HepG2 (cell line): Measurements from ENCODE around the gene HIGD1C. TPM values are rescaled to one million over a fixed set of nuclear protein-coding genes. Genes with fewer than 3 reads are reported as not detected.

Experiments used
- ATF7-NPFF ChIP-seq: sonication (generic); formaldehyde crosslinking; IDR thresholded peaks from 2 replicates; pipeline ENCODE4 v1.8.1; 2023; ENCODE audit warnings: mild to moderate bottlenecking, low read depth, missing genetic modification reagents, moderate library complexity
- CREB1 ChIP-seq, 2 experiments: fragments of 450-650 bp in 1 of 2; IDR thresholded peaks; 2 replicates each; pipeline ENCODE4 v1.6.1; 2016 to 2017; ENCODE audit warnings: control low read depth in 1 of 2, mild to moderate bottlenecking in 1 of 2, missing compliant biosample characterization in 1 of 2, missing genetic modification characterization in 1 of 2
- HDAC6 ChIP-seq: fragments of 200-600 bp; sonication (generic); IDR thresholded peaks from 2 replicates; pipeline ENCODE4 v1.7.0; 2017; ENCODE audit warnings: mild to moderate bottlenecking, antibody characterized with exemption, low read length, low read depth
- HNRNPLL ChIP-seq: fragments of 200-400 bp; formaldehyde crosslinking; IDR thresholded peaks from 2 replicates; pipeline ENCODE4 v1.6.1; 2017; ENCODE audit warnings: mild to moderate bottlenecking, low read depth, low read length; ENCODE audit not compliant: poor library complexity, severe bottlenecking
- NR2F6 ChIP-seq, 2 experiments: IDR thresholded peaks; 2 replicates each; pipeline ENCODE4 v1.6.1; 2016; ENCODE audit warnings: antibody characterized with exemption in 1 of 2, mild to moderate bottlenecking in 1 of 2
- ZNF264 ChIP-seq: sonication (generic); formaldehyde crosslinking; IDR thresholded peaks from 2 replicates; pipeline ENCODE4 v1.4.0; 2020; ENCODE audit warnings: missing genetic modification reagents
- ZNF615 ChIP-seq: sonication (generic); formaldehyde crosslinking; IDR thresholded peaks from 2 replicates; pipeline ENCODE4 v1.5.0; 2020; ENCODE audit warnings: mild to moderate bottlenecking, missing genetic modification reagents, borderline replicate concordance
- ZNF879 ChIP-seq: sonication (generic); formaldehyde crosslinking; IDR thresholded peaks from 2 replicates; pipeline ENCODE4 v1.8.1; 2023; ENCODE audit warnings: missing genetic modification reagents
- polyA plus RNA-seq, 8 experiments: library from polyadenylated mRNA; depleted of rRNA in 3 of 8; stranded (reverse) in 7 of 8; unstranded in 1 of 8; fragments of >200 nt; fragmentation: Illumina TruSeq in 4 of 8; extraction: Trizol in 4 of 8; gene quantifications; 2 replicates each; pipeline versions ENCODE4 v1.2.1 to v1.2.3, GENCODE V29; 2011 to 2016; ENCODE audit warnings: low read depth in 4 of 8, missing spikeins in 1 of 8, mixed read lengths in 1 of 8; ENCODE audit not compliant: insufficient read depth in 1 of 8
- total RNA-seq, 5 experiments: library from RNA; depleted of rRNA; stranded (reverse); fragments of >200 nt; fragmentation: Illumina TruSeq; extraction: Trizol; gene quantifications; 2 replicates each; pipeline ENCODE4 v1.2.3, GENCODE V29; 2016; ENCODE audit warnings: low read depth in 1 of 5
- TF ChIP-seq, protein P1 (sequence below): sonication (generic); formaldehyde crosslinking; IDR thresholded peaks from 2 replicates; pipeline ENCODE4 v1.4.0; 2020; ENCODE audit warnings: missing genetic modification reagents
- TF ChIP-seq, protein P2 (sequence below): sonication (generic); formaldehyde crosslinking; IDR thresholded peaks from 2 replicates; pipeline ENCODE4 v1.4.0; 2020; ENCODE audit warnings: mild to moderate bottlenecking, missing genetic modification reagents
- TF ChIP-seq, protein P3 (sequence below), 2 experiments: fragments of 450-650 bp in 1 of 2; sonication (generic) in 1 of 2; formaldehyde crosslinking in 1 of 2; IDR thresholded peaks; 2 replicates each; pipeline versions ENCODE4 v1.6.1 to v1.8.0; 2016 to 2022; ENCODE audit warnings: antibody characterized with exemption in 1 of 2, mild to moderate bottlenecking in 1 of 2, missing genetic modification reagents in 1 of 2
- TF ChIP-seq, protein P4 (sequence below): sonication (generic); formaldehyde crosslinking; IDR thresholded peaks from 2 replicates; pipeline ENCODE4 v1.4.0; 2020; ENCODE audit warnings: missing genetic modification reagents

Gene HIGD1C
- total and polyA plus RNA-seq, 2 of the 13 experiments (the other 11 are each of a cell fraction or from before 2014, with no cell fraction given), result not detected

DNA sequence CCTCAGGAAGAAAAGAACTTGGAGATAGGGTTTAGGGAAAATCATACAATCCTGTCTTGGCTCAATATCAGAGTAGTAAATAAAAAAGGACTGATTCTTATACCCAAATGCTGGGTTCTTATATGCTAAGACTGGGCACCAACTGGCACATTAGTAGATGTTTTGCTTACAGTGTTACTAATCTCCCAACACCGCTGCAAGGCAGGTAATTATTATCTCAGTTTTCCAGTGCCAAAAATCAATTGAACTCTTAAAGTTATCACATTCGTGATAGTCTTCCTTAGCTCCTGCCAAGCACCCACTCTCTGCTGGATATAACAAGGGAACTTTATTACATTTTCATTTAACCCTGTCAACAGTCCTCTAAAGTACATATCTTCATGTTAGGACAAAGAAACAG, 25.0 kb upstream of the HIGD1C start (continued):
- TF ChIP-seq, protein P1, sequence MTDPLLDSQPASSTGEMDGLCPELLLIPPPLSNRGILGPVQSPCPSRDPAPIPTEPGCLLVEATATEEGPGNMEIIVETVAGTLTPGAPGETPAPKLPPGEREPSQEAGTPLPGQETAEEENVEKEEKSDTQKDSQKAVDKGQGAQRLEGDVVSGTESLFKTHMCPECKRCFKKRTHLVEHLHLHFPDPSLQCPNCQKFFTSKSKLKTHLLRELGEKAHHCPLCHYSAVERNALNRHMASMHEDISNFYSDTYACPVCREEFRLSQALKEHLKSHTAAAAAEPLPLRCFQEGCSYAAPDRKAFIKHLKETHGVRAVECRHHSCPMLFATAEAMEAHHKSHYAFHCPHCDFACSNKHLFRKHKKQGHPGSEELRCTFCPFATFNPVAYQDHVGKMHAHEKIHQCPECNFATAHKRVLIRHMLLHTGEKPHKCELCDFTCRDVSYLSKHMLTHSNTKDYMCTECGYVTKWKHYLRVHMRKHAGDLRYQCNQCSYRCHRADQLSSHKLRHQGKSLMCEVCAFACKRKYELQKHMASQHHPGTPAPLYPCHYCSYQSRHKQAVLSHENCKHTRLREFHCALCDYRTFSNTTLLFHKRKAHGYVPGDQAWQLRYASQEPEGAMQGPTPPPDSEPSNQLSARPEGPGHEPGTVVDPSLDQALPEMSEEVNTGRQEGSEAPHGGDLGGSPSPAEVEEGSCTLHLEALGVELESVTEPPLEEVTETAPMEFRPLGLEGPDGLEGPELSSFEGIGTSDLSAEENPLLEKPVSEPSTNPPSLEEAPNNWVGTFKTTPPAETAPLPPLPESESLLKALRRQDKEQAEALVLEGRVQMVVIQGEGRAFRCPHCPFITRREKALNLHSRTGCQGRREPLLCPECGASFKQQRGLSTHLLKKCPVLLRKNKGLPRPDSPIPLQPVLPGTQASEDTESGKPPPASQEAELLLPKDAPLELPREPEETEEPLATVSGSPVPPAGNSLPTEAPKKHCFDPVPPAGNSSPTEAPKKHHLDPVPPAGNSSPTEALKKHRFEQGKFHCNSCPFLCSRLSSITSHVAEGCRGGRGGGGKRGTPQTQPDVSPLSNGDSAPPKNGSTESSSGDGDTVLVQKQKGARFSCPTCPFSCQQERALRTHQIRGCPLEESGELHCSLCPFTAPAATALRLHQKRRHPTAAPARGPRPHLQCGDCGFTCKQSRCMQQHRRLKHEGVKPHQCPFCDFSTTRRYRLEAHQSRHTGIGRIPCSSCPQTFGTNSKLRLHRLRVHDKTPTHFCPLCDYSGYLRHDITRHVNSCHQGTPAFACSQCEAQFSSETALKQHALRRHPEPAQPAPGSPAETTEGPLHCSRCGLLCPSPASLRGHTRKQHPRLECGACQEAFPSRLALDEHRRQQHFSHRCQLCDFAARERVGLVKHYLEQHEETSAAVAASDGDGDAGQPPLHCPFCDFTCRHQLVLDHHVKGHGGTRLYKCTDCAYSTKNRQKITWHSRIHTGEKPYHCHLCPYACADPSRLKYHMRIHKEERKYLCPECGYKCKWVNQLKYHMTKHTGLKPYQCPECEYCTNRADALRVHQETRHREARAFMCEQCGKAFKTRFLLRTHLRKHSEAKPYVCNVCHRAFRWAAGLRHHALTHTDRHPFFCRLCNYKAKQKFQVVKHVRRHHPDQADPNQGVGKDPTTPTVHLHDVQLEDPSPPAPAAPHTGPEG (CRISPR knock-in tag), result no peak
- TF ChIP-seq ZNF879 (CRISPR knock-in tag), result no peak
- no peak for TF ChIP-seq NR2F6 (IDR thresholded peaks at IDR 0.05)
- TF ChIP-seq NR2F6 (CRISPR knock-in tag; IDR thresholded peaks at IDR 0.05), result no peak
- TF ChIP-seq, protein P2, sequence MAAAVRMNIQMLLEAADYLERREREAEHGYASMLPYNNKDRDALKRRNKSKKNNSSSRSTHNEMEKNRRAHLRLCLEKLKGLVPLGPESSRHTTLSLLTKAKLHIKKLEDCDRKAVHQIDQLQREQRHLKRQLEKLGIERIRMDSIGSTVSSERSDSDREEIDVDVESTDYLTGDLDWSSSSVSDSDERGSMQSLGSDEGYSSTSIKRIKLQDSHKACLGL (CRISPR knock-in tag), result no peak
- no peak for TF ChIP-seq ATF7-NPFF (CRISPR knock-in tag)
- TF ChIP-seq ZNF264, result no peak
- TF ChIP-seq HDAC6, result no peak
- no peak for TF ChIP-seq CREB1 (IDR thresholded peaks at IDR 0.05)
- TF ChIP-seq CREB1 (CRISPR knock-in tag; IDR thresholded peaks at IDR 0.05), result no peak
- TF ChIP-seq HNRNPLL, result no peak
- TF ChIP-seq, protein P3, sequence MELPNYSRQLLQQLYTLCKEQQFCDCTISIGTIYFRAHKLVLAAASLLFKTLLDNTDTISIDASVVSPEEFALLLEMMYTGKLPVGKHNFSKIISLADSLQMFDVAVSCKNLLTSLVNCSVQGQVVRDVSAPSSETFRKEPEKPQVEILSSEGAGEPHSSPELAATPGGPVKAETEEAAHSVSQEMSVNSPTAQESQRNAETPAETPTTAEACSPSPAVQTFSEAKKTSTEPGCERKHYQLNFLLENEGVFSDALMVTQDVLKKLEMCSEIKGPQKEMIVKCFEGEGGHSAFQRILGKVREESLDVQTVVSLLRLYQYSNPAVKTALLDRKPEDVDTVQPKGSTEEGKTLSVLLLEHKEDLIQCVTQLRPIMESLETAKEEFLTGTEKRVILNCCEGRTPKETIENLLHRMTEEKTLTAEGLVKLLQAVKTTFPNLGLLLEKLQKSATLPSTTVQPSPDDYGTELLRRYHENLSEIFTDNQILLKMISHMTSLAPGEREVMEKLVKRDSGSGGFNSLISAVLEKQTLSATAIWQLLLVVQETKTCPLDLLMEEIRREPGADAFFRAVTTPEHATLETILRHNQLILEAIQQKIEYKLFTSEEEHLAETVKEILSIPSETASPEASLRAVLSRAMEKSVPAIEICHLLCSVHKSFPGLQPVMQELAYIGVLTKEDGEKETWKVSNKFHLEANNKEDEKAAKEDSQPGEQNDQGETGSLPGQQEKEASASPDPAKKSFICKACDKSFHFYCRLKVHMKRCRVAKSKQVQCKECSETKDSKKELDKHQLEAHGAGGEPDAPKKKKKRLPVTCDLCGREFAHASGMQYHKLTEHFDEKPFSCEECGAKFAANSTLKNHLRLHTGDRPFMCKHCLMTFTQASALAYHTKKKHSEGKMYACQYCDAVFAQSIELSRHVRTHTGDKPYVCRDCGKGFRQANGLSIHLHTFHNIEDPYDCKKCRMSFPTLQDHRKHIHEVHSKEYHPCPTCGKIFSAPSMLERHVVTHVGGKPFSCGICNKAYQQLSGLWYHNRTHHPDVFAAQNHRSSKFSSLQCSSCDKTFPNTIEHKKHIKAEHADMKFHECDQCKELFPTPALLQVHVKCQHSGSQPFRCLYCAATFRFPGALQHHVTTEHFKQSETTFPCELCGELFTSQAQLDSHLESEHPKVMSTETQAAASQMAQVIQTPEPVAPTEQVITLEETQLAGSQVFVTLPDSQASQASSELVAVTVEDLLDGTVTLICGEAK (IDR thresholded peaks at IDR 0.05), result no peak
- TF ChIP-seq, protein P3 (CRISPR knock-in tag; IDR thresholded peaks at IDR 0.05), result no peak
- no peak for TF ChIP-seq ZNF615 (CRISPR knock-in tag)
- TF ChIP-seq, protein P4, sequence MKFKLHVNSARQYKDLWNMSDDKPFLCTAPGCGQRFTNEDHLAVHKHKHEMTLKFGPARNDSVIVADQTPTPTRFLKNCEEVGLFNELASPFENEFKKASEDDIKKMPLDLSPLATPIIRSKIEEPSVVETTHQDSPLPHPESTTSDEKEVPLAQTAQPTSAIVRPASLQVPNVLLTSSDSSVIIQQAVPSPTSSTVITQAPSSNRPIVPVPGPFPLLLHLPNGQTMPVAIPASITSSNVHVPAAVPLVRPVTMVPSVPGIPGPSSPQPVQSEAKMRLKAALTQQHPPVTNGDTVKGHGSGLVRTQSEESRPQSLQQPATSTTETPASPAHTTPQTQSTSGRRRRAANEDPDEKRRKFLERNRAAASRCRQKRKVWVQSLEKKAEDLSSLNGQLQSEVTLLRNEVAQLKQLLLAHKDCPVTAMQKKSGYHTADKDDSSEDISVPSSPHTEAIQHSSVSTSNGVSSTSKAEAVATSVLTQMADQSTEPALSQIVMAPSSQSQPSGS (CRISPR knock-in tag), result no peak
